HEK293 (cell line): Measurements from ENCODE around the gene LRP6.

Source experiments
- CTCF ChIP-seq: fragments of 450-650 bp; formaldehyde crosslinking; IDR thresholded peaks from 2 replicates; pipeline ENCODE4 v1.5.1; 2016; ENCODE audit warnings: missing biosample characterization, missing genetic modification characterization
- EGR2 ChIP-seq: fragments of 450-650 bp; formaldehyde crosslinking; IDR thresholded peaks from 2 replicates; pipeline ENCODE4 v1.5.1; 2016; ENCODE audit warnings: low read depth, missing biosample characterization, missing genetic modification characterization
- MYNN ChIP-seq: fragments of 450-650 bp; formaldehyde crosslinking; IDR thresholded peaks from 2 replicates; pipeline ENCODE4 v1.5.1; 2016; ENCODE audit warnings: missing biosample characterization, missing genetic modification characterization, borderline replicate concordance
- REST ChIP-seq: fragments of 450-650 bp; formaldehyde crosslinking; IDR thresholded peaks from 2 replicates; pipeline ENCODE4 v1.5.1; 2016; ENCODE audit warnings: missing biosample characterization, missing genetic modification characterization
- ZBTB10 ChIP-seq: fragments of 450-650 bp; formaldehyde crosslinking; IDR thresholded peaks from 2 replicates; pipeline ENCODE4 v1.5.1; 2016; ENCODE audit warnings: missing biosample characterization, missing genetic modification characterization
- ZBTB8A ChIP-seq: fragments of 450-650 bp; formaldehyde crosslinking; IDR thresholded peaks from 2 replicates; pipeline ENCODE4 v1.5.1; 2016; ENCODE audit warnings: missing biosample characterization, missing genetic modification characterization
- ZNF211 ChIP-seq: fragments of 450-650 bp; formaldehyde crosslinking; IDR thresholded peaks from 2 replicates; pipeline ENCODE4 v1.5.1; 2016; ENCODE audit warnings: low read depth, missing biosample characterization, missing genetic modification characterization
- ZNF23 ChIP-seq: fragments of 450-650 bp; formaldehyde crosslinking; IDR thresholded peaks from 2 replicates; pipeline ENCODE4 v1.5.1; 2016; ENCODE audit warnings: missing biosample characterization, missing genetic modification characterization, borderline replicate concordance
- ZNF664 ChIP-seq: fragments of 450-650 bp; formaldehyde crosslinking; IDR thresholded peaks from 2 replicates; pipeline ENCODE4 v1.5.1; 2016; ENCODE audit warnings: missing biosample characterization, missing genetic modification characterization
- ZNF677 ChIP-seq: fragments of 450-650 bp; IDR thresholded peaks from 2 replicates; pipeline ENCODE4 v1.5.0; 2018; ENCODE audit warnings: missing biosample characterization, mild to moderate bottlenecking, missing genetic modification characterization, moderate library complexity
- ZNF777 ChIP-seq: fragments of 450-650 bp; formaldehyde crosslinking; IDR thresholded peaks from 2 replicates; pipeline ENCODE4 v1.5.1; 2017; ENCODE audit warnings: missing biosample characterization, missing genetic modification characterization, borderline replicate concordance
- ZSCAN30 ChIP-seq: fragments of 450-650 bp; IDR thresholded peaks from 2 replicates; pipeline ENCODE4 v1.5.1; 2018; ENCODE audit warnings: missing biosample characterization, mild to moderate bottlenecking, missing genetic modification characterization, moderate library complexity

GRCh38 chr12:12286441-12286840 lies 19.6 kb upstream of the LRP6 start:
- TF ChIP-seq ZNF211 (no peak), ZNF677 (tag by site-specific recombination) (no peak), EGR2 (tag by site-specific recombination) (no peak), CTCF (no peak), ZBTB10 (tag by site-specific recombination) (no peak), ZSCAN30 (tag by site-specific recombination) (no peak), ZNF23 (tag by site-specific recombination) (no peak), ZNF777 (tag by site-specific recombination) (no peak), MYNN (tag by site-specific recombination) (no peak), ZNF664 (no peak), ZBTB8A (tag by site-specific recombination) (peak; percentile 51; the same call in 1 of the 2 replicates), REST (tag by site-specific recombination) (peak; percentile 64)
